ENCODE data around the gene ADPRS.

Gene ADPRS

GRCh38 chr1:36097693-36098585 is 9.2 kb downstream of the ADPRS start:
- TF ChIP-seq CTCF (conservative IDR thresholded peaks at IDR 0.05; ENCODE audit: low read length) = no peak
- no peak for DNase-seq (ENCODE audit: low read depth)
- H3K4me3 ChIP-seq (ENCODE audit: low read length) = no peak overlapping the region

GRCh38 chr1:36098650-36099365 is 10.1 kb downstream of the ADPRS start:
- no peak for DNase-seq (ENCODE audit: low read depth)
- no peak for TF ChIP-seq CTCF (conservative IDR thresholded peaks at IDR 0.05; ENCODE audit: low read length)
- no peak overlapping the region for H3K4me3 ChIP-seq (ENCODE audit: low read length)

GRCh38 chr1:36099681-36100341 is 11.1 kb downstream of the ADPRS start:
- peak; percentile 63 for DNase-seq (ENCODE audit: low read depth)
- no peak overlapping the region for H3K4me3 ChIP-seq (ENCODE audit: low read length)
- TF ChIP-seq CTCF (conservative IDR thresholded peaks at IDR 0.05; ENCODE audit: low read length) = peak; percentile 90

GRCh38 chr1:36100376-36100775 is 11.7 kb downstream of the ADPRS start:
- H3K4me3 ChIP-seq (ENCODE audit: low read length) = no peak overlapping the region
- no peak for DNase-seq (ENCODE audit: low read depth)
- no peak for TF ChIP-seq CTCF (conservative IDR thresholded peaks at IDR 0.05; ENCODE audit: low read length)

GRCh38 chr1:36101546-36101945 is 12.9 kb downstream of the ADPRS start:
- TF ChIP-seq CTCF (conservative IDR thresholded peaks at IDR 0.05; ENCODE audit: low read length) = no peak

GRCh38 chr1:36106269-36106668 is 17.6 kb downstream of the ADPRS start:
- no peak for TF ChIP-seq CTCF (conservative IDR thresholded peaks at IDR 0.05; ENCODE audit: low read length)
- DNase-seq (ENCODE audit: low read depth) = no peak
- no peak overlapping the region for H3K4me3 ChIP-seq (ENCODE audit: low read length)

More at GRCh38 chr1:36101546-36101945, 12.9 kb downstream of the ADPRS start:
- no peak for DNase-seq (ENCODE audit: low read depth)
- no peak overlapping the region for H3K4me3 ChIP-seq (ENCODE audit: low read length)
